ENCODE data around the gene AAR2. TPM values are rescaled to one million over a fixed set of nuclear protein-coding genes. Genes with fewer than 3 reads are reported as not detected.

AAR2 gene
- 37.6 to 43.8 TPM (median 41.2 TPM) in 5 replicates for total RNA-seq (2022; extraction: Qiagen RNA extraction; ENCODE audit: low read depth)

GRCh38 chr20:36235892-36236785 is at the start of gene AAR2:
Gene AAR2, plus strand, starts transcription at chr20:36236478. Its CDS starts 3,391 bp downstream, at chr20:36239869.

DNA sequence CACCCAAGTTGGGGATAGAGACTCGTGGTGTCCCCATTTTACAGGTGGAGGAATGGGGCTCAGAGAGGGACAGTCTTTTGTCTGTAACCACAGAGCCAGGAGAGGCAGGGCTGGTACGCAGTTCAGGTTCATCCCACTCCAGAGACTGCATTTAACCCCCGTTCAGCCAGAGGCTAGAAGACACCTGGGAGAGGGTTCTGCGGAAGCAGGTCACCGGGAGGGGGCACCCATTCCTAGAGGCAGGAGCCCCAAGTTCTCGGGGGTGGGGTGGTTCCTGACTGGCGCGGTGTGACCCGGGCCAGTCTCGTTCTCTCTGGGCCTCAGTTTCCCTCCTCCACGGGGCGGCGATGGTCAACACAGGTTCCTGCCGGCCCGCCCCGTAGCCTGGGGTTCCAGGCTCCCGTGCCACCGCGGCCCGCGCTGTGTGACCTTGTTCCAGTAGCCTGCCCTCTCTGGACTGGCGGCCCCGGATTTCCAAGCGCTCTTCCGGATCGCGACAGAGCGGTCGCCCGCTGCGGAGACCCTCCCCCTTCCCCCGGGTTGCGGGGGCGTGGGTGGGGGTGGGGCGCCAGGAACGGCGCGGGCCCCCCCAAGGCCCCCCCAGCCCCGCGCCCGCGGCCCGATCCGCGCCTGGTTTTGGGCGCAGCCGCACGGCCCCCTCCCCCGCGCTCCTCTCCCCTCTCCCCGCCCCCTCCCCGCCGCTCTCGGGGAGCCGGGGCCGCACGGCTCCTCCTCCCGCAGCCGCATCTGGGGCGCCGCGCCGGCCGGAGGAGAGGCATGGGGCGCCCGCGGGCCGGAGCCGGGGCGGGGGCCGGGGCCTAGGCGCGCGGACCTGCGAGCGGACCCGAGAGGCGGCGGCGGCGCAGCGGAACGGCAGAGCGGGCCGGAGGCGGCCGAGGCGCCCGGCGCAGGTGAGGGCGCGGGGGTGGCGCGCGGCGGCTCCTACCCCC is 69.6 kb downstream of the AAR2 start, which contains the start of gene DLGAP4:
Gene DLGAP4 (plus strand): TSS at position 738 of the 950 bp plus-strand sequence. CDS start 125,379 bp downstream, outside the sequence.

Other genes starting within 250 kb of the AAR2 start
- gene EPB41L1, start 81.7 kb upstream of the AAR2 start, total RNA-seq (2022; extraction: Qiagen RNA extraction; ENCODE audit: low read depth), result 49.9 to 76.5 TPM (median 64.0 TPM) in 5 replicates
- 47.8 to 74.2 TPM (median 64.6 TPM) in 5 replicates for gene DLGAP4, start 69.9 kb downstream of the AAR2 start, total RNA-seq (2022; extraction: Qiagen RNA extraction; ENCODE audit: low read depth)